OCI-LY1 (cell line): ENCODE results near the gene SCYGR8.

Source experiments
- CTCF ChIP-seq: fragments of 200-600 bp; sonication (generic), shearing (Covaris generic); IDR thresholded peaks from 2 replicates; pipeline ENCODE4 v1.5.1; 2017; ENCODE audit warnings: mild to moderate bottlenecking, antibody characterized with exemption, low read length, moderate library complexity, mixed read lengths
- EZH2 ChIP-seq: fragments of 200-600 bp; sonication (generic), shearing (Covaris generic); IDR thresholded peaks from 2 replicates; pipeline ENCODE4 v1.8.0; 2017; ENCODE audit warnings: borderline replicate concordance, mixed run types, mild to moderate bottlenecking, antibody characterized with exemption, low read length, moderate library complexity, mixed read lengths

DNA sequence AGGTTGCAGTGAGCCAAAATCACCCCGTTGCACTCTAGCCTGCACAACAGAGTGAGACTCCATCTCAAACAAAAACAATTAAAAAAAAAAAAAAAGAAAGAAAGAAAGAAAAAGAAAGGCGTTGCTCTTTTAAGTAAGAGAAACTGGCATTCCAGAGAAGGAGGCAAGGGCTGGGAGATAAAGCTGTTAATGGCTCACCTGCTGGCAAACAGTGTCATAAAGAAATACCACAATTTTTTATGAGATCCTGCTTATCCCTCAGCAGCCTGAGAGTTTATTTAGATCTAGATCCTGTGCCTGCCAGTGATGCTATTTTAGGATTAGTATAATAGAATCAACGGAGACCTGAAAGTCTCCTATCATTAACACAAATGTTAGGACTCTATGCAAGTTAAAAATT is 44.1 kb upstream of the SCYGR8 start:
- TF ChIP-seq CTCF (no peak), EZH2 (no peak)
